HG03565 (cell line): ENCODE results near the gene MYBL2.
A peak's percentile ranks its signal among the peaks of the same experiment; 100 is the strongest.

Source experiments
- ATAC-seq: cut with Tn5 transposase; IDR thresholded peaks from one replicate; pipeline ENCODE4 v1.9.1; 2021; ENCODE audit warnings: mild to moderate bottlenecking, moderate library complexity; ENCODE audit not compliant: unreplicated experiment

The MYBL2 gene

GRCh38 chr20:43681991-43682410, 15.1 kb downstream of the MYBL2 start:
- peak; percentile 92 for ATAC-seq

DNA sequence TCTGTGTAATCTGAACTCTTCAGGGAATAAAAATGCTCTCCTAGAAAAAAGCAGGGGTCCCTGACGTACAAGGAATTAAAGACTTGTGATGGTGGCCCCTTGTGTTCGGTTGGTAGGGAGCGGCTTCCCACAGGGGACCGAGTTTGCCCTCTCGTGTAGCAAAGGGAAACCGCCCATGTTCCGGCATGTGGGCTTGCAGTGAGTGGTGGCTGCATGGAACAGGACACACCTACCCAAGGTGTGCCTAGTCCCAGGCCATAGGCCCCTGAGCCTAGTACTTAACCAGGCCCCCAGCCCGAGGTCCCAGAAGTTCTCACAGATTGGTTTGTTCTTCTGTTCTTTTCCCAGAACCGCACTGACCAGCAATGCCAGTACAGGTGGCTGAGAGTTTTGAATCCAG, 15.5 kb downstream of the MYBL2 start:
- ATAC-seq = peak; percentile 3

DNA sequence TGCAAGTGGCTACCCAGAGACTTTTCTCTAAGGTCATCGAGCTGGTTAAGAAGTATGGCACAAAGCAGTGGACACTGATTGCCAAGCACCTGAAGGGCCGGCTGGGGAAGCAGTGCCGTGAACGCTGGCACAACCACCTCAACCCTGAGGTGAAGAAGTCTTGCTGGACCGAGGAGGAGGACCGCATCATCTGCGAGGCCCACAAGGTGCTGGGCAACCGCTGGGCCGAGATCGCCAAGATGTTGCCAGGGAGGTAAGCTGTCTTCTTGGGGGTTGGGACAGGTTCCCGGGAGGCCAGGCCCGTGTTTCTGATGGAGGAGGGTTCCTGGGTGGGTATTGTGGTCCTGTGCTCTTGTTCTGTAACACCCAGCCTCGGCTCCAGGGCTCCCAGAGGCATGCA, 19.9 kb downstream of the MYBL2 start:
- ATAC-seq = no peak

- ATAC-seq = no peak
Observed at GRCh38 chr20:43689165-43689564, 22.3 kb downstream of the MYBL2 start.

DNA sequence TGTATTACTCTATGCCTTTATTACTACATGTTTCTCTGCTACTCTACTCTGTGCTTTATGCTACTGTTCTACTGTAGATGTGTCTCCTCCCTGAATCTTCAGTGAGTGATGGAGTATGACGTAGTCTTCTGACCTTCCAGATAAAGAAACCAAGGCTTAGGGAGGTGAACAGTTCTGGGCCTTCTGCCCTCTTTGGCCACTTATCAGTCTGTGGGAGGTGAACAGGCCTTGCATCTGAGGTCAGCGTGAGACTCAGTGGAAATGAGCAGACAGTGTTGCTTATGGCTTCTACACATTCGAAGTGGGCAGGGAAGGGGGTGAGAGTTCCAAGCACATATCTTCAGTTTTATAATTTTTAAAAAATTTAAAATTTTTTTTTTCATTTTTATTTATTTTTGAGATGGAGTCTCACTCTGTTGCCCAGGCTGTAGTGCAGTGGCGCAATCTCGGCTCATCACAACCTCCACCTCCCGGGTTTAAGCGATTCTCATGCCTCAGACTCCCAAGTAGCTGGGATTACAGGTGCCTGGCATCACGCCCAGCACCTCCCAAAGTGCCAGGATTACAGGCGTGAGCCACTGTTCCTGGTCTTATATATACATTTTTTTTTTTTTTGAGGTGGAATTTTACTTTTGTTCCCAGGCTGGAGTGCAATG, 24.2 kb downstream of the MYBL2 start:
- no peak for ATAC-seq

GRCh38 chr20:43691928-43692524, 25.1 kb downstream of the MYBL2 start:
- no peak for ATAC-seq

DNA sequence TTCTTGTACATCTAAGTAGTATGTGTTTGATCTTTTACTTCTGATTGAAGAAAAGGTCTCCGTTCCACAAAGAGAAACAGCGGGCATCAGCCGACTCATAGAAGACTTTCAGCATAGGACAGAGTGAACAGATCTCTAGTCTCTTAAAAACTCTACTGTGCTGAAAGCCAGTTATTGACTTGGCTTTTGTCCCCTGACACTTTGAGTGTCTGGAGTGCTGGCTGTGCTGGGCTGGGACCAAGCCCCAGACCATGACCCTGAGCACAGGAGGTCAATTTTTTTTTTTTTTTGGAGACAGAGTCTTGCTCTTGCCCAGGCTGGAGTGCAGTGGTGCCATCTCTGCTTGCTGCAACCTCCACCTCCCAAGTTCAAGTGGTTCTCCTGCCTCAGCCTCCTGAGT, 27.8 kb downstream of the MYBL2 start:
- ATAC-seq = no peak

DNA sequence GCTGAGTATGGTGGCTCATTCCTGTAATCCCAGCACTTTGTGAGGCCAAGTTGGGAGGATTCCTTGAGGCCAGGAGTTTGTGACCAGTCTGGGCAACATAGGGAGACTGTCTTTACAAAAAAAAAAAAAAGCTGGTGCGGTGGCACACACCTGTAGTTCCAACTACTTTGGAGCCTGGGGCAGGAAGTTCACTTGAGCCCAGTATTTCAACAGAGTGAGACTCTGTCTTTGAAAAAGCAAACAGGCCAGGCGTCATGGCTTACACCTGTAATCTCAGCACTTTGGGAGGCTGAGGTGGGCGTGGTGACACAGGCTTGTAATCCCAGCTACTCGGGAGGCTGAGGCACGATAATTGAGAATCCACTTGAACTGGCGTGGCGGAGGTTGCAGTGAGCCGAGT, 28.7 kb downstream of the MYBL2 start:
- no peak for ATAC-seq

GRCh38 chr20:43699941-43700565, 33.1 kb downstream of the MYBL2 start:
- ATAC-seq = no peak

GRCh38 chr20:43700627-43701026, 33.7 kb downstream of the MYBL2 start:
- ATAC-seq = no peak

- ATAC-seq = no peak
Observed at GRCh38 chr20:43702502-43702901, 35.6 kb downstream of the MYBL2 start.

GRCh38 chr20:43710370-43711044, 43.6 kb downstream of the MYBL2 start:
- ATAC-seq = no peak

DNA sequence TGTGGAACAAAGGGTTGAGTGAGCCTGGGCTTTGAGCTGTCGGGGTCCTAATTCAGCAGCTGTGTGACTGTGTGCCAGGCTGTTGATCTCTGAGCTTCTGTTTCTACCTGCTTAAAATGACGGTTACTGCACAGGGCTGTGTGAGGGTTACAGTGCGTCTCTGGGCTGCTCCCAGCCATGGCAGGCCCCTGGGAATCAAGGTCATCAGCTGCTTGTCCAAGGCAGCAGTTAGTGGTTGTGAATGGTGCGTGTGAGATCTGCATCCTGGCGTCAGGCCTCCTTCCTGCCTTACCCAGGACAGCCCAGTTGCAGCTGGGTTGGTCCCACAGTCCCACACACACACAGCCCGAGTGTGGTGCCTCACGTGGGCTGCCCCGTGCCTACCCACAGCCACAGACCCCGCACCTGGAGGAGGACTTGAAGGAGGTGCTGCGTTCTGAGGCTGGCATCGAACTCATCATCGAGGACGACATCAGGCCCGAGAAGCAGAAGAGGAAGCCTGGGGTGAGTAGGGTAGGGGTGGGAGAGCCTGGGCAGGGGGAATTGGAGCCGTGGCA, 44.3 kb downstream of the MYBL2 start:
- no peak for ATAC-seq

DNA sequence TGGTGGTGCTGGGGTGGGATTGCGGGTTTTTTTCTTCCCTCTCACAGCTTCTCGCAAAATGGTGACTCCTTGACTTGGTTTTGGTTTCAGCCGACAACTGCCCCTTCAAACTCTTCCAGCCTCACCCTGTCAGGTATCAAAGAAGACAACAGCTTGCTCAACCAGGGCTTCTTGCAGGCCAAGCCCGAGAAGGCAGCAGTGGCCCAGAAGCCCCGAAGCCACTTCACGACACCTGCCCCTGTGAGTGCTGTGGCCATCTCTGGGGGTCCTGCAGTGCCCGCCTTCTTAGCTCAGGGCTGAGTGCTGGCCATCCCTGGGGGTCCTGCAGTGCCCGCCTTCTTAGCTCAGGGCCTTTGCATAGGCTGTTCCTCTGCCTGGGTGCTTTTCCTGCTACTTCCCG, 48.1 kb downstream of the MYBL2 start:
- no peak for ATAC-seq

DNA sequence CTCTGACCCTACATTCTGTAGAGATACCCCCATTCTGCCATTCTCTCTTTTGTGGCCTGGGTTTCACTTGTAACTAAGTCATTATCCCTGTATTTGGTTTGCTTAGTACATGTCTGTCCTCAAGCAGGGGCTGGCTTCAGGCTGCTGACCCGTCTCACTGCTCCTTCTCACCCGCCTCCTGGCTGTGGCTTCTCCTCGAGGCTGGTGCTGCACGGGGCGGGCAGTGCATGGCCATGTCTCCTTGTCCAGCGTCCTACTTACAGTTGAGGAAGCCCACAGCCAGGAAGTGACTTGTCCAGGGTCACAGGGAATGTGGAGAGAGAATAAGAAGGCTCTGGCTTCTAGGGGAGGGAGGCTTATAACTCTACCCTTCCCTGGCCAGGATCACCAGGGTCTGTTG, 48.6 kb downstream of the MYBL2 start:
- no peak for ATAC-seq

DNA sequence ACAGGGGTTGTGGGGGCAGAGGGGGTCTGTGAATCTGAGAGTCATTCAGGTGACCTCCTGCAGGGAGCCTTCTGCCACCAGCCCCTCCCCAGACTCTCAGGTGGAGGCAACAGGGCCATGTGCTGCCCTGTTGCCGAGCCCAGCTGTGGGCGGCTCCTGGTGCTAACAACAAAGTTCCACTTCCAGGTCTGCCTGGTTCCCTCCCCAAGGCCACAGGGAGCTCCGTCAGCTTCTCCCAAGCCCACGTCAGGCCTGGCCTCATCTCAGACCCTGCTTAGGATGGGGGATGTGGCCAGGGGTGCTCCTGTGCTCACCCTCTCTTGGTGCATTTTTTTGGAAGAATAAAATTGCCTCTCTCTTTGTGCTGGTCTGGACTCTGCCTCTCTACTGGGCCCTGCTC, 49.2 kb downstream of the MYBL2 start:
- no peak for ATAC-seq

DNA sequence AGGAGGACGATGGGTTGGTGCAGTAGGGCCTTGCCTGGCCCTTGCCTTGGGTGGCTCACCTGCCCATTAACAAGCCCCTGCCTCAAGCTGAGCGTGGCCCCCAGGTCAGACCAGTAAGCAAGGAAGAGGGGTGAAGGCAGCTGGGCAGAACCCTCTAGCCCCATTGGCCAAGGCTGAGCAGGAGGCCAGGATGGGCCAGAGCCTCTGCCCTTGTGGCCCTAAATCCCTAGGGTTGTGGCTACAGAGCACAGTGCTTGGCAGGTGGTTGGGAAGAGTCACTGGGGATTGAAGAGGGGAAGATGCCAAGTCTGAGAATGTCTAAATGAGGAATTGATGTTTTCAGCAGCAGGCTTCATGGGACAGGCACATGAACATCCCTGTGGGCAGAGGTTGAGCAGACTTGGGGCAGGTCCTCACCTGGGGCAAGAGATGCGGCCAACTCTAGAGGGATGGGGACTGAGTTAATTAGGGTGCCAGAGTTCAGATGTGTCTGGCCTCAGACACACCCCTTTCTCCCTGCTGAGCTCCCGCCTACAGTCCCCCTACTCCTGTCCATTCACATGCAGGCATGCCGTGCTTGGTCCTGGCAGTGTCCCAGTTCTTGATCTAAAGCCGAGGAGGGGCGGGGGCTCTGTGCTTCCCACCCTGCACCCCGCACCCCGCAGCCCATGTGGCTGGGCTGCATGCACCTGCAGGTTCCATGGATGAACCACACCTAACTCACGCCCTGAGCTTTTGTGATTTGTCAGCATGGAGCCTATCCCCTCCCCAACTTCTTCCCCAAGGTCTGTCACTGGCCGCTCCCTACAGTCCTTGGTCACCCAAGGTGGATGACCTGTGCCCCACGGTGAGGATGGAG, 50.1 kb downstream of the MYBL2 start:
- no peak for ATAC-seq

GRCh38 chr20:43717616-43717995, 50.7 kb downstream of the MYBL2 start:
- no peak for ATAC-seq

DNA sequence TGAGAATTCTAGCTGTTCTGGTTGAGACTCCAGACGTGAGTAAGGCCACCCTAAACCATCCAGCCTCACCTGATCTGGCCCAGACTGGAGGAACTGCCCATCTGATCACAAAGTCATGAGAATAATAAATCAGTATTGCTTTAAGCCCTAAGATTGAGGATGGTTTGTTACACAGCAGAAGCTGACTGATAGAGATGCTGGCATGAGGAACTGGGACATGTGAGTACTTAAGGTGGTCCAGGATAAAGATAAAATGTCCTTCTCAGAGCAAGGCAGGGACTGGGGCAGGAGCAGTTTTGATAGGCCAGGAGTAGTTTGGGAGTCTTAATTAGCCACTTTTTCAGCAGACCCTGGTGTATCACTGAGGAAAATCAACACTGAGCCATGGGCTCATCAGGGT, 53.1 kb downstream of the MYBL2 start:
- no peak for ATAC-seq

GRCh38 chr20:43721097-43721428, 54.1 kb downstream of the MYBL2 start:
- no peak for ATAC-seq
